PC-3 (cell line): ENCODE data around the gene WDR55.

Experiments used
- EZH2phosphoT487 ChIP-seq: fragments of 300-600 bp; sonication (generic); IDR thresholded peaks from 2 replicates; pipeline ENCODE4 v1.6.1; 2018; ENCODE audit warnings: mild to moderate bottlenecking, antibody characterized with exemption, low read length, borderline replicate concordance
- TF ChIP-seq, protein P1 (sequence below): fragments of 300-600 bp; sonication (generic); conservative IDR thresholded peaks from 2 replicates; pipeline ENCODE4 v1.5.1; 2017; ENCODE audit warnings: antibody characterized with exemption, low read depth, mild to moderate bottlenecking, low read length

- TF ChIP-seq, protein P1, sequence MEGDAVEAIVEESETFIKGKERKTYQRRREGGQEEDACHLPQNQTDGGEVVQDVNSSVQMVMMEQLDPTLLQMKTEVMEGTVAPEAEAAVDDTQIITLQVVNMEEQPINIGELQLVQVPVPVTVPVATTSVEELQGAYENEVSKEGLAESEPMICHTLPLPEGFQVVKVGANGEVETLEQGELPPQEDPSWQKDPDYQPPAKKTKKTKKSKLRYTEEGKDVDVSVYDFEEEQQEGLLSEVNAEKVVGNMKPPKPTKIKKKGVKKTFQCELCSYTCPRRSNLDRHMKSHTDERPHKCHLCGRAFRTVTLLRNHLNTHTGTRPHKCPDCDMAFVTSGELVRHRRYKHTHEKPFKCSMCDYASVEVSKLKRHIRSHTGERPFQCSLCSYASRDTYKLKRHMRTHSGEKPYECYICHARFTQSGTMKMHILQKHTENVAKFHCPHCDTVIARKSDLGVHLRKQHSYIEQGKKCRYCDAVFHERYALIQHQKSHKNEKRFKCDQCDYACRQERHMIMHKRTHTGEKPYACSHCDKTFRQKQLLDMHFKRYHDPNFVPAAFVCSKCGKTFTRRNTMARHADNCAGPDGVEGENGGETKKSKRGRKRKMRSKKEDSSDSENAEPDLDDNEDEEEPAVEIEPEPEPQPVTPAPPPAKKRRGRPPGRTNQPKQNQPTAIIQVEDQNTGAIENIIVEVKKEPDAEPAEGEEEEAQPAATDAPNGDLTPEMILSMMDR: no peak
- TF ChIP-seq EZH2phosphoT487: no peak
Measured at GRCh38 chr5:140632366-140633020, 32.2 kb upstream of the WDR55 start.
